GM12864 (cell line): ENCODE results near the gene CNKSR2.

ENCODE experiments used
- DNase-seq: peaks from one replicate; pipeline ENCODE4 v3.0.0-alpha.2; 2011; ENCODE audit warnings: low read depth
- H3K4me3 ChIP-seq: 2 replicates; pipeline ENCODE4 v1.5.1; 2011; ENCODE audit warnings: mild to moderate bottlenecking, low read depth, low read length, control low read depth
- TF ChIP-seq, protein P1 (sequence below): IDR thresholded peaks from 2 replicates; pipeline ENCODE4 v1.5.1; 2011; ENCODE audit warnings: low read depth, mild to moderate bottlenecking, moderate library complexity, low read length, control low read depth, inconsistent platforms; ENCODE audit errors: missing control alignments

CNKSR2 gene

DNA sequence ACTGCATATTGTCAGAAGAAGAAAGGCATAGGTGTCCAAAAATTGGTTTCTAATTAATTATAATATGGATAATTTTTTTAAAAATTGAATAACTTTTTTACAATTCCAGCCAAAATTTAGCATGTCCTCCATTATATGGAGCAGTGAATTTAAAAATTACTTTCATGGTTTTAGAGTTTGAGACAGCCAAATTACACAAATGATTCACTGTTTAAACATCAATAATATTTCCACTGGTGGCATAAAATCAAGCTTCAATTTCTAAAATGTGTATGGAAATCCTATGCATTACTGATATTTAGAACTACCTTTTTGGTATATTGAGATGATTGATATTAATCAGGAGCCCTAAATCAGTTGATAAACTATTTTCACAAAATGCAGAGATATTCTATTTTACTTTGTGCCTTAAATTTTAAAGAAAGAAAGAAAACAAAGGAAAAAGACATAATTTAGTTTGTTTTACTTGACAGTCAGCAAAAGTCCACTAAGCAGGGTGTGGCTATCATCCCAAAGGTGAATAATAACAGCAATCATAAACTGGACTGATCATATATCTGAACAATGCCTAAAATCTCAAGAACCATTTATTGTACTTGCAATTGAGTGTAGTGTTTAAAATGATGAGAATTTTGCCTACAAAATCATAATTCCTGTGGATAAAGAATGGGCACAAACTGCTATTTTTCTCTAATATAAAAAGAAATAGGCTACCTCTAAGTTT, 249.7 kb downstream of the CNKSR2 start:
- TF ChIP-seq, protein P1, sequence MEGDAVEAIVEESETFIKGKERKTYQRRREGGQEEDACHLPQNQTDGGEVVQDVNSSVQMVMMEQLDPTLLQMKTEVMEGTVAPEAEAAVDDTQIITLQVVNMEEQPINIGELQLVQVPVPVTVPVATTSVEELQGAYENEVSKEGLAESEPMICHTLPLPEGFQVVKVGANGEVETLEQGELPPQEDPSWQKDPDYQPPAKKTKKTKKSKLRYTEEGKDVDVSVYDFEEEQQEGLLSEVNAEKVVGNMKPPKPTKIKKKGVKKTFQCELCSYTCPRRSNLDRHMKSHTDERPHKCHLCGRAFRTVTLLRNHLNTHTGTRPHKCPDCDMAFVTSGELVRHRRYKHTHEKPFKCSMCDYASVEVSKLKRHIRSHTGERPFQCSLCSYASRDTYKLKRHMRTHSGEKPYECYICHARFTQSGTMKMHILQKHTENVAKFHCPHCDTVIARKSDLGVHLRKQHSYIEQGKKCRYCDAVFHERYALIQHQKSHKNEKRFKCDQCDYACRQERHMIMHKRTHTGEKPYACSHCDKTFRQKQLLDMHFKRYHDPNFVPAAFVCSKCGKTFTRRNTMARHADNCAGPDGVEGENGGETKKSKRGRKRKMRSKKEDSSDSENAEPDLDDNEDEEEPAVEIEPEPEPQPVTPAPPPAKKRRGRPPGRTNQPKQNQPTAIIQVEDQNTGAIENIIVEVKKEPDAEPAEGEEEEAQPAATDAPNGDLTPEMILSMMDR, result no peak
- H3K4me3 ChIP-seq, result no peak overlapping the region
- DNase-seq, result no peak

DNA sequence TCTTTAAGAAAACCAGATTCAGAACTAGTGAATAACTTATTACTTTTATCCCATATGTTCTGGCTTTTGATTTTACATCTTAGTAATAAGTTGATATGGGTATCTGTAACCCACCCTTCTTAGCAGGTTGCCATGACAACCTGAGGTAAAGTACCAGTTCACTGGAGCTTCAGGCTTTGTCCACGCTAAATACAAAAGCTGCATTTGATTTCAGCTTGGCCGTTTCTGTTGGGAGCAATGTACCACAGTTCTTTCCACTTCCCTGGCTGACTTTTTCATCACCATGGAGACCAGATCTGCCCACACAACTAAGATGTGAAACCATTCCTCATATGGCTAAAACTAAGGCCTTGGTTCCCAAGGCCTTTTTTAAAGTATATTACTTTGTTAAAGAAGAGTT, 257.8 kb downstream of the CNKSR2 start:
- TF ChIP-seq, protein P1, result no peak
- DNase-seq, result no peak
- H3K4me3 ChIP-seq, result no peak overlapping the region

DNA sequence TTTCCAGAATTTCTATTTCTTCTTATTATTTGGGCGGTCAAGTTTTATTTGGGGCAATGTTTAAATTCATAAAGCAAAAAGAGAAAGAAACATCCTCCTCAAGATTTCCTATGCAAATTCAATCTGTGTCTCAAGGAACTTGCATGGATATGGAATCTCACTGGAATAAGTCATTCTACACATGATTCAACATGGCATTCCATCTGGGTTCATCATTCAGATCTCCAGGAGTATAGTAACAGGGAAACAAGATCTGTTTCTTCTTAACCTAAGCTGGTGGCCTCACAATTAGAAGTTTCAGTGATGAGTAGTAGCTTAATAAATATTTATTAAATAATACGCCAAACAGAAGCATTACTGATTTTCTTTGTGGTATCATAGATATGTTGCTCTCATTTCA, 264.1 kb downstream of the CNKSR2 start:
- TF ChIP-seq, protein P1, result no peak

DNA sequence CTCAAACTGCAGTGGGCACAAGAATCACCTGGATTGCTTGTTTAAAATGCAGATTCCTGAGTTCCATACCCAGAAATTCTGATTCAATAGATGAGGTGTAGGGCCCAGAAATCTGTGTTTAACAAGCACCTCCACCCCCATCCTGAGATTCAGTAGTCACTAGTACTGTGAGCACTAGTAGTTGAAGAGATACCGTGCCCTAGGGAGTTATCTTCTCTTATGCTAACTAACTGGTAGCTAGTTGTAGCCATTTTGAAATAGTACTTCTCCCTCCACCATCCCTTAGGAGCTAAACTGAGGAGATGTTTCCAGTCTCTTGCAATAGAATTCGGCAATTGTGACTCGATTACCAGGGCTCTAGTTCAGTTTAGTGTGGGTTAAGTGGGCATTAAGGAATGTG, 265.6 kb downstream of the CNKSR2 start:
- TF ChIP-seq, protein P1, result no peak
- no peak for DNase-seq
- H3K4me3 ChIP-seq, result no peak overlapping the region

More for the DNA sequence above, 264.1 kb downstream of the CNKSR2 start:
- DNase-seq, result no peak
- H3K4me3 ChIP-seq, result no peak overlapping the region

DNA sequence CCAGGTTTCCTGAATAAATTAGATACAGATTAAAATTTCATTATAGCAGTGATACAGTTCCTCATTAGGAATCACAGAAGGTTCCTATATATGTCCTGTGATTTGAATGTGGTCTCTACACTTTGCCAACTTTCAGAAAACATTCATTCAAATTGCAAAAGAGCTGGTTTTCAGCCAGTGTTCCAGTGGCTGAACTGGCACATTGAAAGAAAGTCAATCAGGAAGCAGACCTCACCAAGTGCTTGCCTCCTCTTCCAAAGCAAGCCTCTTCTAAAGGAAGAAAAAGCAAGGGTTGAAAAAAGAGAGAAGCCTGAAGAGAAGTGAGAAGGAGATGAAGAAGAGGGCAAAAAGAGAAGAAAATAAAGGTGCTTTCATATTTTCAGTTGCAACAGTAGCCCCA, 271.2 kb downstream of the CNKSR2 start:
- DNase-seq, result no peak
- H3K4me3 ChIP-seq, result no peak overlapping the region
- TF ChIP-seq, protein P1, result no peak

DNA sequence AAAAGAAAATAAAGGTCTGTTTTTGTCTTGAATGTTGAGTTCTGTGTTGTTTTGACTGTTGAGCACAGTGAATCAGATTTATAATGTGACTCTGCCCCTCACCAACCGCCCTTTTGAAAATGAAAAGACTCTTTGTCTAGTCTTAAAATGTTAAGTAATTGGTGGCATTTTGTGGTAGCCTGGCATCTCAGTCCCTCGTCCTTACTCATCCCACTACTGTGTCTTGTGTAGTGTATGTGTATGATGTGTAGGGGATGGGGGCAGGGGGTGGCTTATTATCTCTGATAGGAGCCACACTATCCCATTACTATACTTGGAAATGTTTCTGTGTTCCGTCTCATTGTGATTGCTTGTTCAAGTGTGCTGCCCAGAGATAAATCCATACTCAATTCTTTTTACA, 271.7 kb downstream of the CNKSR2 start:
- TF ChIP-seq, protein P1, result no peak
- H3K4me3 ChIP-seq, result no peak overlapping the region
- no peak for DNase-seq
